ENCODE data around the gene SCRN1. TPM values are rescaled to one million over a fixed set of nuclear protein-coding genes. Genes with fewer than 3 reads are reported as not detected.

The SCRN1 gene
- total RNA-seq, 2 donors from 2014 or later = 110 to 112 TPM

DNA sequence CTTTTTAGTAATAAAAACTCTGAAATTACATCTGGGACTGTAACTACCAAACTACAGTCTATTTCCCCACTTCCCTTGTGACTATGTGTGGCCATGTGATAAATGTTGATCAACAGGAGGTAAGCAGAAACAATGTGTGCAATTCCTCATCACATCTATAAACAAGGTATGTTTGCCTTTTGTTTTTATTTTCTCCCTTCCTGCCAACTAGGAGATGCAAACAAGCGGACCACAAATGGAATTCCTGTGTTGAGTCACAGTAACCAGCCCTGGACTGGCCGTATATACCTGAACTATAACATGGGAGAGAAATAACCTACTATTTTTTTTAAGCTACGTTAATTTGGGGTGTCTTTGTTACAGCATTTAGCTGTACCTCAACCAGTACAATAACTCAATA is 52.5 kb downstream of the SCRN1 start:
- whole genome bisulfite sequencing, 2 experiments (ENCODE audit: insufficient coverage in 1 of 2, insufficient read length in 1 of 2) = 83 to 100% methylated on average over 2 to 3 of the region's 3 CpGs
- H3K27me3 Mint-ChIP-seq (ENCODE audit: insufficient read depth) = no peaks in the 10 kb centered on the region
- no peak overlapping the region for H3K27ac Mint-ChIP-seq
- no peak overlapping the region for H3K4me3 ChIP-seq (ENCODE audit: low read length)
- no peak for TF ChIP-seq CTCF (conservative IDR thresholded peaks at IDR 0.05)
- H3K36me3 Mint-ChIP-seq (ENCODE audit: low read depth) = peaks cover 90% of the 10 kb centered on the region
- H3K27ac ChIP-seq (ENCODE audit: low read depth, low read length) = no peak overlapping the region
- no peaks in the 10 kb centered on the region for H3K4me1 ChIP-seq (ENCODE audit: control insufficient read depth, insufficient read depth, low read length)
- H3K4me3 Mint-ChIP-seq = no peak overlapping the region
- DNase-seq = no peak
- peaks cover 35% of the 10 kb centered on the region for H3K9me3 ChIP-seq (ENCODE audit: control insufficient read depth, low read length)
- no peaks in the 10 kb centered on the region for H3K4me1 Mint-ChIP-seq
- H3K9me3 Mint-ChIP-seq = peaks cover 23% of the 10 kb centered on the region
- H3K27me3 ChIP-seq (ENCODE audit: control insufficient read depth, insufficient read depth, low read length, poor library complexity, severe bottlenecking) = no peaks in the 10 kb centered on the region
- H3K36me3 ChIP-seq (ENCODE audit: control insufficient read depth, insufficient read depth, low read length) = peaks cover 89% of the 10 kb centered on the region
- no peak overlapping the region for H3K9ac ChIP-seq (ENCODE audit: extremely low read depth, low read length, poor library complexity, severe bottlenecking)

DNA sequence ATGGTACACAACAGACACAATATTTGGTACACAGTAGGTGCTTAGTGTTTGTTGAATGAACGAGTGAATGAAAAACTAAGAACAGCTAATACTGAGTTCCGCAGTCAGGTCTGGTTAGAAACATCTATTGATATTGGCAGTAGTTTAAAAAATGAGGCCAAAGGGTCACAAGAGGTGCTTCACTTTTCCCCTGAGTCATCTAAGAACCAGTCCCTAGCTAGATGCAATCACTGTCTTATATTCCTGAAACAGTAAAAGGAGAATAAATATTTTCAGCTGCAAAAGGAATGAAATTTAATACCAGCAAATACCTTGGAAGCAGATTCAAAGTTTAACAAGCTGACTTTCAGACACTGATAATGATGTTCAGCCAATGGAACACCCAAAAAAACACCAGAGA is 54.5 kb downstream of the SCRN1 start:
- Mint-ChIP-seq H3K36me3 (ENCODE audit: low read depth) (peaks cover 89% of the 10 kb centered on the region), H3K9me3 (peaks cover 21% of the 10 kb centered on the region), H3K27me3 (ENCODE audit: insufficient read depth) (no peaks in the 10 kb centered on the region), H3K27ac (no peak overlapping the region), H3K4me1 (no peaks in the 10 kb centered on the region), H3K4me3 (no peak overlapping the region)
- DNase-seq = no peak
- WGBS, 2 experiments (ENCODE audit: insufficient coverage in 1 of 2, insufficient read length in 1 of 2) = 96 to 100% methylated on average over 1 to 2 of the region's 2 CpGs
- H3K9ac ChIP-seq (ENCODE audit: extremely low read depth, low read length, poor library complexity, severe bottlenecking) = no peak overlapping the region
- peaks cover 26% of the 10 kb centered on the region for H3K9me3 ChIP-seq (ENCODE audit: control insufficient read depth, low read length)
- no peak overlapping the region for H3K27ac ChIP-seq (ENCODE audit: low read depth, low read length)
- H3K36me3 ChIP-seq (ENCODE audit: control insufficient read depth, insufficient read depth, low read length) = peaks cover 82% of the 10 kb centered on the region
- H3K4me1 ChIP-seq (ENCODE audit: control insufficient read depth, insufficient read depth, low read length) = no peaks in the 10 kb centered on the region
- H3K4me3 ChIP-seq (ENCODE audit: low read length) = no peak overlapping the region
- no peaks in the 10 kb centered on the region for H3K27me3 ChIP-seq (ENCODE audit: control insufficient read depth, insufficient read depth, low read length, poor library complexity, severe bottlenecking)
- TF ChIP-seq CTCF (conservative IDR thresholded peaks at IDR 0.05) = no peak

DNA sequence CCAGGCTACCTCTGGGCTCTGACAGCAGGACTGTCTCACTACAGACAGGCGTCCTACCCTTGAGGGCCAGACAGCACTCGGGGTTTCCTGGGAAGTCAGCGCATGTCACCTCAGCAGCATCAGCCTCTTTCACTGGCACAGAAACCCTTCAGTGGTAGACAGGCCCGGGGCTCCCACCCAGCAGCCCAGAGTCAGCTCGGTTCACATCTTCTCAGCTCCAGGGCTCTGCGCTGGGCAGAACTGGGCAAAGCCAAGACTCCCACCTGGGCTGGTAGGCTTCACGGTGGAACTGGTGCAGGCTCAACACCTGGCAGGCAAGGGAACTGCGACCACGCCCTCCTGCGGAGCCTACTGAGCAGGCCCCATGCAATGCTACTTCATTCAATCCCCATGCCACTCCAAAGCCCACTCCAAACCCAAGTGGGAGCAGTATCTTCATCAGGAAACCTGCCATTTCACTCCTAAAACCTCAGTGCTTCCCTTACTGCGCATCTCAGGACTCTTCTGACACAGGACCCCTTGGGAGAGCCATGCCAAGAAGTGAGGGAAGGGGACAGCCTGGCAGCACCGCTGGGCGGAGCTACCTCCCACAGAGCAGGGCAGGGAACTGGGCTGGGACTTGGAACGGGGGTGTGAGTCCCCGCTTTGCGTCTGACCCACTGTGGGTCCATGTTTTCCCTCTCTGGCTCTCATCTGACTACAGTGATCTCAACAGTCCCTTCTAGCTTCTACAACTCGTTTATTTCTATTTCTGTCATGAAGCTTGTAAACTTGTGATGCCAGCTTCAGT is 60.4 kb downstream of the SCRN1 start:
- Mint-ChIP-seq H3K4me1 (no peaks in the 10 kb centered on the region), H3K36me3 (ENCODE audit: low read depth) (peaks cover 51% of the 10 kb centered on the region), H3K9me3 (no peaks in the 10 kb centered on the region), H3K27ac (no peak overlapping the region), H3K27me3 (ENCODE audit: insufficient read depth) (no peaks in the 10 kb centered on the region), H3K4me3 (no peak overlapping the region)
- DNase-seq = peak; percentile 52
- H3K4me1 ChIP-seq (ENCODE audit: control insufficient read depth, insufficient read depth, low read length) = no peaks in the 10 kb centered on the region
- no peak for TF ChIP-seq CTCF (conservative IDR thresholded peaks at IDR 0.05)
- H3K4me3 ChIP-seq (ENCODE audit: low read length) = no peak overlapping the region
- H3K27me3 ChIP-seq (ENCODE audit: control insufficient read depth, insufficient read depth, low read length, poor library complexity, severe bottlenecking) = no peaks in the 10 kb centered on the region
- no peaks in the 10 kb centered on the region for H3K9me3 ChIP-seq (ENCODE audit: control insufficient read depth, low read length)
- 93 to 96% methylated on average over 14 to 17 of the region's 17 CpGs for WGBS, 2 experiments (ENCODE audit: insufficient coverage in 1 of 2, insufficient read length in 1 of 2)
- no peak overlapping the region for H3K9ac ChIP-seq (ENCODE audit: extremely low read depth, low read length, poor library complexity, severe bottlenecking)
- H3K36me3 ChIP-seq (ENCODE audit: control insufficient read depth, insufficient read depth, low read length) = peaks cover 57% of the 10 kb centered on the region
- H3K27ac ChIP-seq (ENCODE audit: low read depth, low read length) = no peak overlapping the region

Data from endodermal cell (in vitro differentiated cells).